ENCODE data around the gene SPSB3. TPM values are rescaled to one million over a fixed set of nuclear protein-coding genes. Genes with fewer than 3 reads are reported as not detected.
A peak's percentile ranks its signal among the peaks of the same experiment; 100 is the strongest.

Gene SPSB3
- total and polyA plus RNA-seq, 8 donors, result 19.2 to 223 (median 39.6) TPM

- H3K36me3 ChIP-seq, result peaks cover 0 to 25% (median 10%) of the 10 kb centered on the region in 3 donors
- no peaks in the 10 kb centered on the region for H3K27me3 ChIP-seq
- intact Hi-C loops (cut with DNase I), result no loop called here
- peaks cover 11 to 19% (median 17%) of the 10 kb centered on the region in 3 donors for H3K4me1 ChIP-seq
- H3K4me3 ChIP-seq, result no peak overlapping the region
- H3K9me3 ChIP-seq, result no peaks in the 10 kb centered on the region
- FAIRE-seq, result no peak
- WGBS, 2 donors, result 82 to 84% methylated on average over 24 to 28 of the region's 28 CpGs
- no peak for ATAC-seq
- DNase-seq, result peak in 3 of 6 donors; percentile 28 to 79 (median 49)
- no peak overlapping the region for H3K27ac ChIP-seq
- TF ChIP-seq CTCF (IDR thresholded peaks at IDR 0.05), result no peak
Observed at GRCh38 chr16:1775846-1776671, 6.3 kb downstream of the SPSB3 start.

GRCh38 chr16:1775006-1775845 lies 7.1 kb downstream of the SPSB3 start:
- FAIRE-seq (no peak), DNase-seq (peak in 3 of 6 donors; percentile 43 to 86 (median 48)), ATAC-seq (no peak)
- intact Hi-C loops (cut with DNase I), result no loop called here
- H3K4me1 ChIP-seq, result peaks cover 9 to 11% (median 11%) of the 10 kb centered on the region in 3 donors
- TF ChIP-seq CTCF (IDR thresholded peaks at IDR 0.05), result no peak
- no peaks in the 10 kb centered on the region for H3K27me3 ChIP-seq
- no peak overlapping the region for H3K27ac ChIP-seq
- H3K36me3 ChIP-seq, result peaks cover 0 to 25% (median 10%) of the 10 kb centered on the region in 3 donors
- no peak overlapping the region for H3K4me3 ChIP-seq
- no peaks in the 10 kb centered on the region for H3K9me3 ChIP-seq
- WGBS, 2 donors, result 83 to 89% methylated on average over 30 of the region's 30 CpGs

- FAIRE-seq, result no peak
- WGBS, 2 donors, result 70 to 77% methylated on average over 7 of the region's 7 CpGs
- no peaks in the 10 kb centered on the region for H3K9me3 ChIP-seq
- peaks cover 9 to 13% (median 9%) of the 10 kb centered on the region in 3 donors for H3K4me1 ChIP-seq
- peak overlapping the region in 2 of 4 donors; percentile 87 to 100 for H3K4me3 ChIP-seq
- H3K27ac ChIP-seq, result peak overlapping the region in 2 of 4 donors; percentile 89 to 94
- intact Hi-C loops (cut with DNase I), result no loop called here
- no peak for TF ChIP-seq CTCF (IDR thresholded peaks at IDR 0.05)
- peaks cover 0 to 25% (median 10%) of the 10 kb centered on the region in 3 donors for H3K36me3 ChIP-seq
- peak in 3 of 6 donors; percentile 33 to 85 (median 48) for DNase-seq
- ATAC-seq, result no peak
- no peaks in the 10 kb centered on the region for H3K27me3 ChIP-seq
Observed at GRCh38 chr16:1774448-1774780, 8.0 kb downstream of the SPSB3 start.

- peak in 3 of 6 donors; percentile 46 to 89 (median 69) for DNase-seq
- WGBS, 2 donors, result 5 to 8% methylated on average over 43 to 45 of the region's 45 CpGs
- Histone ChIP-seq H3K9me3 (no peaks in the 10 kb centered on the region), H3K27me3 (no peaks in the 10 kb centered on the region), H3K36me3 (peaks cover 0 to 25% (median 10%) of the 10 kb centered on the region in 3 donors), H3K4me1 (peaks cover 9 to 13% (median 9%) of the 10 kb centered on the region in 3 donors), H3K27ac (peak overlapping the region; percentile 89 to 97 (median 92)), H3K4me3 (peak overlapping the region; percentile 87 to 100 (median 96))
- ATAC-seq, result peak in 3 of 4 donors; percentile 3
- intact Hi-C loops (cut with DNase I), result no loop called here
- no peak for FAIRE-seq
- no peak for TF ChIP-seq CTCF (IDR thresholded peaks at IDR 0.05)
Observed at GRCh38 chr16:1773703-1774447, 8.5 kb downstream of the SPSB3 start.
